ENCODE data around the gene FIGN.

Gene FIGN

DNA sequence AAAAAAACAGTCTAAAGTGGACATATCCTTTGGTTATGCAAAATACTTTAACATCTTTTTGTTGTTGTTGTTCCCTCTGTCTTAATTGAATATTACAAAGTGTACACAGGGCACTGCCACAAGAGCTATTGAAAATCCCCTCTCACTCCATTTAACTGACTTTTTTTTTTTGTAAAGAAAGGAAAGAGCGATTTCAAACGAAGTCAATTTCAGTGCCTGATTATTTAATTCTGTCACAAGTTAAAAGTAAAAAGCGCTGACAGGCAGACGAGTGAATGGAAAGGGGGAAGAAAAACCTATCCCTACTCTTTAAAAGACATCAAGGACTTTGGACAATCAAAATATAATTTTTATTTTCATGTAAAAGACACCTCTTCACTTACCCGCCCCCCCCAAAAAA lies 1.9 kb downstream of the FIGN start:
- CTCF ChIA-PET, result no interaction called here

GRCh38 chr2:163733301-163733938 lies 2.4 kb downstream of the FIGN start:
- no peak for TF ChIP-seq CTCF (IDR thresholded peaks at IDR 0.05; ENCODE audit: control extremely low read depth, extremely low read depth, low read depth, missing control alignments)
- no peak for DNase-seq (ENCODE audit: extremely low spot score)
- CTCF ChIA-PET, result interaction anchor here (0.9 kb wide), 1 partner anchor 10 kb away, joined by 3 read pairs; no protein-coding TSS in a partner anchor
- POLR2A ChIA-PET, result no interaction called here

More for the DNA sequence above, 1.9 kb downstream of the FIGN start:
- POLR2A ChIA-PET, result no interaction called here
- no peak for DNase-seq (ENCODE audit: extremely low spot score)
- no peak for TF ChIP-seq CTCF (IDR thresholded peaks at IDR 0.05; ENCODE audit: control extremely low read depth, extremely low read depth, low read depth, missing control alignments)

- no peak for DNase-seq (ENCODE audit: extremely low spot score)
- ChIA-PET CTCF (interaction anchor here (0.9 kb wide), 1 partner anchor 10 kb away, joined by 3 read pairs; no protein-coding TSS in a partner anchor), POLR2A (no interaction called here)
- no peak for TF ChIP-seq CTCF (IDR thresholded peaks at IDR 0.05; ENCODE audit: control extremely low read depth, extremely low read depth, low read depth, missing control alignments)
Measured at GRCh38 chr2:163732727-163733126, 3.1 kb downstream of the FIGN start.

DNA sequence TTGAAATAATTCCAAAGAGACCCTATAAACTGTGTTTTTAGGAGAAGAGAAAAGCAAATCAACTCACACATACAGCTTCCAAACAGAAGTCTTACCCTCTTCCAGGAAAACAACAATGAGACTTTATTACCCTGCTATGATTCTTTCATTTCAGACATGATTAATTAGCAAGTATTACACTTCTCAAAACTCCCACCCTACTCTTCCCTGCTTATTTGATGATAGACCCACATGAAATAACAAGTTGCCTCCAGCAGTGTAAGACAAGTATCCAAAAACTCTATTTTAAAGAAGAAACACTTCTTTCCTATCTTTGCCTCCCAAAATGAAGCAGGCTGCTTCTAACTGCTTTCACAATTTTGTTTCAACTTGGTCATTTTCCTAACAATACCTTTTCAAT lies 4.1 kb downstream of the FIGN start:
- POLR2A ChIA-PET, result no interaction called here
- CTCF ChIA-PET, result interaction anchor here (0.9 to 1.1 kb wide), 2 partner anchors 9 to 19 kb away, joined by 3 read pairs; no protein-coding TSS in a partner anchor
- TF ChIP-seq CTCF (IDR thresholded peaks at IDR 0.05; ENCODE audit: control extremely low read depth, extremely low read depth, low read depth, missing control alignments), result no peak
- no peak for DNase-seq (ENCODE audit: extremely low spot score)

GRCh38 chr2:163730556-163730955 lies 5.3 kb downstream of the FIGN start:
- ChIA-PET POLR2A (no interaction called here), CTCF (interaction anchor here (1.1 kb wide), 1 partner anchor 8 kb away, joined by 3 read pairs; no protein-coding TSS in a partner anchor)
- no peak for TF ChIP-seq CTCF (IDR thresholded peaks at IDR 0.05; ENCODE audit: control extremely low read depth, extremely low read depth, low read depth, missing control alignments)
- no peak for DNase-seq (ENCODE audit: extremely low spot score)

DNA sequence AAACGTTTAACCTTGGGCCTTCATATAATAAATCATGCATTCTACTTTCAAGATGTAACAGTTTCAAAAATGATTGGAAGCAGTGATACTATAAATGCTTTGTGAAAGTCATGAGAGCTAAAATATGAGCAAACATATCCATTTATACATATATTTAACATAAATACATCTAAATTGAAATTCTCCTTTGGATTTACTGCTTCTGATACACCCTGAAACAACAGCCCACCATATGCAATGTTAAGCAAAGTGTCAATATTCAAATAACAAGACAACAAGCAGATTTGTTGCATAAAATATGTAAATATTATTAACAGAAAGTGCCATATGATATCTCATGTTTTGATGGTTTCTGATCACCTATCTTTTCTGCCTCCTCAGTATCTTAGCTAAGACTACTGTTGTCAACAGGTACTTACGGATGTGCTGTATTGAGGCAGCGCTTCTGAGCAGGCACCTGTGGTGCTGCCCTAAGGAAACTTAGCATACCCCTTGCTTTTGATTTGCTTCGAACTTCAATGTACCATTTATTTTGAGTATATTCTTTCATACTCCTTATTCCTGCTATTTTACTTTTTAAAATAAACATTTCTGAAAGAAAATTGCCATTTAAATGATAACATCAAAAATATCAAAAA lies 6.1 kb downstream of the FIGN start:
- ChIA-PET CTCF (interaction anchor here (1.0 kb wide), 1 partner anchor 15 kb away, joined by 4 read pairs; no protein-coding TSS in a partner anchor), POLR2A (no interaction called here)
- no peak for DNase-seq (ENCODE audit: extremely low spot score)
- no peak for TF ChIP-seq CTCF (IDR thresholded peaks at IDR 0.05; ENCODE audit: control extremely low read depth, extremely low read depth, low read depth, missing control alignments)
